ENCODE results near the gene SPOPL.

SPOPL gene

GRCh38 chr2:138617026-138617425, 115.5 kb downstream of the SPOPL start:
- H3K4me1 ChIP-seq (ENCODE audit: control insufficient read depth, insufficient read depth, low read length), result no peaks in the 10 kb centered on the region
- no peak overlapping the region for H3K9ac ChIP-seq (ENCODE audit: low read depth, low read length)
- H3K4me3 ChIP-seq (ENCODE audit: low read depth, low read length), result no peak overlapping the region
- no peaks in the 10 kb centered on the region for H3K36me3 ChIP-seq (ENCODE audit: control insufficient read depth, insufficient read depth, low read length)
- no peaks in the 10 kb centered on the region for H3K27me3 ChIP-seq (ENCODE audit: control insufficient read depth, insufficient read depth, low read length)
- no peaks in the 10 kb centered on the region for H3K9me3 ChIP-seq (ENCODE audit: control insufficient read depth, insufficient read depth, low read length)

GRCh38 chr2:138618971-138619370, 117.4 kb downstream of the SPOPL start:
- Histone ChIP-seq H3K36me3 (ENCODE audit: control insufficient read depth, insufficient read depth, low read length) (no peaks in the 10 kb centered on the region), H3K9me3 (ENCODE audit: control insufficient read depth, insufficient read depth, low read length) (no peaks in the 10 kb centered on the region), H3K27me3 (ENCODE audit: control insufficient read depth, insufficient read depth, low read length) (no peaks in the 10 kb centered on the region), H3K9ac (ENCODE audit: low read depth, low read length) (no peak overlapping the region), H3K4me1 (ENCODE audit: control insufficient read depth, insufficient read depth, low read length) (no peaks in the 10 kb centered on the region), H3K4me3 (ENCODE audit: low read depth, low read length) (no peak overlapping the region)

GRCh38 chr2:138620431-138620830, 118.9 kb downstream of the SPOPL start:
- Histone ChIP-seq H3K4me3 (ENCODE audit: low read depth, low read length) (no peak overlapping the region), H3K27me3 (ENCODE audit: control insufficient read depth, insufficient read depth, low read length) (no peaks in the 10 kb centered on the region), H3K9me3 (ENCODE audit: control insufficient read depth, insufficient read depth, low read length) (no peaks in the 10 kb centered on the region), H3K36me3 (ENCODE audit: control insufficient read depth, insufficient read depth, low read length) (no peaks in the 10 kb centered on the region), H3K4me1 (ENCODE audit: control insufficient read depth, insufficient read depth, low read length) (no peaks in the 10 kb centered on the region), H3K9ac (ENCODE audit: low read depth, low read length) (no peak overlapping the region)

GRCh38 chr2:138621139-138621538, 119.6 kb downstream of the SPOPL start:
- Histone ChIP-seq H3K4me1 (ENCODE audit: control insufficient read depth, insufficient read depth, low read length) (no peaks in the 10 kb centered on the region), H3K9ac (ENCODE audit: low read depth, low read length) (no peak overlapping the region), H3K36me3 (ENCODE audit: control insufficient read depth, insufficient read depth, low read length) (no peaks in the 10 kb centered on the region), H3K9me3 (ENCODE audit: control insufficient read depth, insufficient read depth, low read length) (no peaks in the 10 kb centered on the region), H3K4me3 (ENCODE audit: low read depth, low read length) (no peak overlapping the region), H3K27me3 (ENCODE audit: control insufficient read depth, insufficient read depth, low read length) (no peaks in the 10 kb centered on the region)

- Histone ChIP-seq H3K9me3 (ENCODE audit: control insufficient read depth, insufficient read depth, low read length) (no peaks in the 10 kb centered on the region), H3K36me3 (ENCODE audit: control insufficient read depth, insufficient read depth, low read length) (no peaks in the 10 kb centered on the region), H3K27me3 (ENCODE audit: control insufficient read depth, insufficient read depth, low read length) (no peaks in the 10 kb centered on the region), H3K4me3 (ENCODE audit: low read depth, low read length) (no peak overlapping the region), H3K4me1 (ENCODE audit: control insufficient read depth, insufficient read depth, low read length) (no peaks in the 10 kb centered on the region), H3K9ac (ENCODE audit: low read depth, low read length) (no peak overlapping the region)
Observed at GRCh38 chr2:138622613-138623012, 121.0 kb downstream of the SPOPL start.

Measured in iPS-15b (cell line).